ENCODE data around the gene INPP4A. TPM values are rescaled to one million over a fixed set of nuclear protein-coding genes. Genes with fewer than 3 reads are reported as not detected.

Gene INPP4A
- polyA plus RNA-seq, 3 donors = 3.5 to 6.9 (median 4.9) TPM

- 68 to 75% (median 72%) methylated on average over 5 of the region's 5 CpGs for WGBS, 3 donors
- H3K27ac ChIP-seq (ENCODE audit: low read depth, low read length) = no peak overlapping the region
Observed at GRCh38 chr2:98484121-98484557, 39.5 kb downstream of the INPP4A start.

- no peak overlapping the region for H3K27ac ChIP-seq (ENCODE audit: low read depth, low read length)
Observed at GRCh38 chr2:98484652-98485452, 40.2 kb downstream of the INPP4A start.

GRCh38 chr2:98485453-98485755 is 40.7 kb downstream of the INPP4A start:
- H3K27ac ChIP-seq (ENCODE audit: low read depth, low read length) = no peak overlapping the region
- 92 to 95% (median 93%) methylated on average over 4 of the region's 4 CpGs for WGBS, 3 donors

More at GRCh38 chr2:98484652-98485452, 40.2 kb downstream of the INPP4A start:
- WGBS, 3 donors = 86 to 92% (median 91%) methylated on average over 13 of the region's 13 CpGs

- WGBS, 3 donors = 76 to 87% (median 80%) methylated on average over 5 of the region's 5 CpGs
- no peak overlapping the region for H3K27ac ChIP-seq (ENCODE audit: low read depth, low read length)
Observed at GRCh38 chr2:98486374-98486981, 41.8 kb downstream of the INPP4A start.

- 92 to 97% (median 96%) methylated on average over 2 of the region's 2 CpGs for WGBS, 3 donors
- no peak overlapping the region for H3K27ac ChIP-seq (ENCODE audit: low read depth, low read length)
Observed at GRCh38 chr2:98487101-98487805, 42.6 kb downstream of the INPP4A start.

- H3K27ac ChIP-seq (ENCODE audit: low read depth, low read length) = no peak overlapping the region
- 69 to 71% (median 70%) methylated on average over 3 of the region's 3 CpGs for WGBS, 3 donors
Observed at GRCh38 chr2:98487806-98488189, 43.1 kb downstream of the INPP4A start.

- no peak overlapping the region for H3K27ac ChIP-seq (ENCODE audit: low read depth, low read length)
- WGBS, 3 donors = 75 to 95% (median 91%) methylated on average over 4 of the region's 4 CpGs
Observed at GRCh38 chr2:98488252-98488651, 43.6 kb downstream of the INPP4A start.

GRCh38 chr2:98489486-98489885 is 44.8 kb downstream of the INPP4A start:
- no peak overlapping the region for H3K27ac ChIP-seq (ENCODE audit: low read depth, low read length)
- WGBS, 3 donors = 88 to 97% (median 88%) methylated on average over 3 of the region's 3 CpGs

- WGBS, 3 donors = 84 to 92% (median 87%) methylated on average over 14 of the region's 14 CpGs
- H3K27ac ChIP-seq (ENCODE audit: low read depth, low read length) = no peak overlapping the region
Observed at GRCh38 chr2:98489971-98490962, 45.6 kb downstream of the INPP4A start.

- H3K27ac ChIP-seq (ENCODE audit: low read depth, low read length) = no peak overlapping the region
- WGBS, 3 donors = 68 to 75% (median 68%) methylated on average over 3 of the region's 3 CpGs
Observed at GRCh38 chr2:98492441-98492840, 47.8 kb downstream of the INPP4A start.

- no peak overlapping the region for H3K27ac ChIP-seq (ENCODE audit: low read depth, low read length)
Observed at GRCh38 chr2:98494699-98495098, 50.0 kb downstream of the INPP4A start.

GRCh38 chr2:98496750-98497493 is 52.3 kb downstream of the INPP4A start:
- 99 to 100% (median 100%) methylated on average over 4 of the region's 4 CpGs for WGBS, 3 donors
- H3K27ac ChIP-seq (ENCODE audit: low read depth, low read length) = no peak overlapping the region

GRCh38 chr2:98498703-98499440 is 54.2 kb downstream of the INPP4A start:
- WGBS, 3 donors = 80 to 98% (median 85%) methylated on average over 4 of the region's 4 CpGs
- no peak overlapping the region for H3K27ac ChIP-seq (ENCODE audit: low read depth, low read length)

- no peak overlapping the region for H3K27ac ChIP-seq (ENCODE audit: low read depth, low read length)
- WGBS, 3 donors = 91 to 97% (median 94%) methylated on average over 1 of the region's 1 CpG
Observed at GRCh38 chr2:98500561-98500960, 55.9 kb downstream of the INPP4A start.

- 87 to 95% (median 89%) methylated on average over 4 of the region's 4 CpGs for WGBS, 3 donors
- H3K27ac ChIP-seq (ENCODE audit: low read depth, low read length) = no peak overlapping the region
Observed at GRCh38 chr2:98501223-98501622, 56.6 kb downstream of the INPP4A start.

- H3K27ac ChIP-seq (ENCODE audit: low read depth, low read length) = no peak overlapping the region
- WGBS, 3 donors = 97 to 99% (median 98%) methylated on average over 3 of the region's 3 CpGs
Observed at GRCh38 chr2:98501876-98502275, 57.2 kb downstream of the INPP4A start.

Measured in adipose tissue (tissue), 3 donors.